Measurements from ENCODE around the gene DRICH1. TPM values are rescaled to one million over a fixed set of nuclear protein-coding genes. Genes with fewer than 3 reads are reported as not detected.
"Not testable (repeated sequence)": the region's sequence is repeated elsewhere in the genome, so short reads cannot be mapped to it uniquely, and the experiment has no call there.

The DRICH1 gene
- total RNA-seq, 1 experiment from 2014 or later: 0.18 TPM

GRCh38 chr22:23651676-23652075 lies 19.6 kb upstream of the DRICH1 start:
- no peak for DNase-seq (ENCODE audit: low read depth)

DNA sequence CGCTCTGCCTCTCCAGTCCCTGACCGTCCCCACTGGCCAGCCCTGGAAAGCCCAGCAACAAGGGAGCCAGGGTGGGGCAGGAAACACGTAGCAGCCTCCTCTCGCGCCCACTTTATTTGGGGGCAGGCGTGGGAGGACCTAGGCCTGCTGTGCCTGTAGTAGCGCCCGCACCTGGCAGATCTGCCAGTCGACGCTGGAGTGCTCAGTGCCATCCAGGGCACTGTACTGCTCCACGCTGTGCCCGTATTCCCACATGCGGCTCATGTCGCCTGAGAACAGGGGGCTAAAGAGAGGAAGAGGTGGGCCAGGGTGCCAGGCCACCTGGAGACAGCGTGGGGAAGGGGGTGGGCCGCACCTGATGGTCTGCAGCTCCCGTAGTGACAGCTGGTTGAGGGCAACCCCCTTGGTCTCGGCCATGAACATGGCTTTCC lies 17.0 kb upstream of the DRICH1 start:
- no peak for DNase-seq (ENCODE audit: low read depth)

DNA sequence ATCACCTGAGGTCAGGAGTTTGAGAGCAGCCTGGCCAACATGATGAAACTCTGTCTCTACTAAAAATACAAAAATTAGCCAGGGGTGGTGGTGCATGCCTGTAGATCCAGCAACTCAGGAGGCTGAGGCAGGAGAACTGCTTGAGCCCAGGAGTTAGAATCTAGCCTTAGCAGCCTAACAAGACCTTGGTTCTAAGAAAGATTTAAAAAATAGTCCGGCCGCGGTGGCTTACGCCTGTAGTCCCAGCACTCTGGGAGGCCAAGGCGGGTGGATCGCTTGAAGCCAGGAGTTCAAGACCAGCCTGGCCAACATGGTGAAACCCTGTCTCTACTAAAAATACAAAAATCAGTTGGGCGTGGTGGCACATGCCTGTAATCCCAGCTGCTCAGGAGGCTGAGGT lies 14.4 kb upstream of the DRICH1 start:
- DNase-seq (ENCODE audit: low read depth): not testable (repeated sequence)

DNA sequence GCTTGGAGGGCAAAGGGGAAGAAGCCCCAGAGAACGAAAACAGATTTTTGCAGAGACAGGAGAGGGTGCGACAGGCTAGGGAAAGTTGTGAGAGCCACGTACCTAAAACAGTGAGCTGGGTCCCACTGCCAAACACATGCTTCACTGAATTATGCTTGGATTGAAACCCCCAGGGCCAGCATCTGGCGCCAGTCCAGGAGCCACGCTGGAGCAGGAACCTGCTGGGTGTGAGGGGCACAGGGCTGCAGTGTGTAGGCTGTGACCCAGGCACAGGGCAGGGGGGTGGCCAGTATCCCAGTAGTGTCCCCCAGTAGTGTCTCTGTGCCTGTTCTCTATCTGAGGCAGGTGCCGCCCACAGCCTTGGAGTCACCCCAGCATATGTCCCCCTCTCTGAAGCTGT lies 8.1 kb upstream of the DRICH1 start:
- not testable (repeated sequence) for DNase-seq (ENCODE audit: low read depth)

DNA sequence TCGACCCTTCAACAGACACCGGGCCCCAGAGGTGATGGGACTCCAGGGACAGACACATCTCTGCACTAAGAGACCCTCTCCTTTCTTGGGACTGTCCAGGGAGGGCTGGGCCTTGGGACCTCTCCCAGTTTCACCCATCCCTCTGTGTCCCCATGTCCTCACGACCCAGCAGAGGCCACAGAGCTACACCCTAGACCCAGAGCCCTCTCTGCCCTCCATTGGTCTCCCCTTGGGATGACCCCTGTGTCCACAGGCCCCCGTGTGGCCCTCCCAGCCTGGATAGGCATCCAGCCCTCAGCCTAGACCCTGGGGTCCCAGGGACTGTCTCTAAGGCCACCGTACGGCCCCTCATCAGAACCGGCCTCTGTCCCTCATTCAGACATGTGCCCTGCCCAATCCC lies 7.5 kb upstream of the DRICH1 start:
- DNase-seq (ENCODE audit: low read depth): no peak

DNA sequence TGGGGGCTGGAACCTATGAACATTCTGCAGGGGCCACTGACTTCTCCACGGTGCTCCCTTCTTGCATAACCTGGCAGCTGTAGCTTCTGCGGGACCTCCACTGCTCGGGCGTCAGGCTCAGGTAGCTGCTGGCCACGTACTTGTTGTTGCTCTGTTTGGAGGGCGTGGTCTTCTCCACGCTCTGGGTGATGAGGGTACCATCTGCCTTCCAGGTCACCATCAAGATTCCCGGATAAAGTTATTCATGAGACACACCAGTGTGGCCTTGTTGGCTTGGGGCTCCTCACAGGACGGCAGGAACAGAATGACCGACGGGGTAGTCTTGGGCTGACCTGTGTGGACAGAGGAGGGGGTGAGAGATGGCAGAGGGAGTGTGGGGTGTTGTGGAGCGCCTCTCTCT lies 6.5 kb upstream of the DRICH1 start:
- no peak for DNase-seq (ENCODE audit: low read depth)

GRCh38 chr22:23635291-23635690 lies 3.2 kb upstream of the DRICH1 start:
- not testable (repeated sequence) for DNase-seq (ENCODE audit: low read depth)

- not testable (repeated sequence) for DNase-seq (ENCODE audit: low read depth)
Observed at GRCh38 chr22:23628056-23628743, 3.9 kb downstream of the DRICH1 start.

DNA sequence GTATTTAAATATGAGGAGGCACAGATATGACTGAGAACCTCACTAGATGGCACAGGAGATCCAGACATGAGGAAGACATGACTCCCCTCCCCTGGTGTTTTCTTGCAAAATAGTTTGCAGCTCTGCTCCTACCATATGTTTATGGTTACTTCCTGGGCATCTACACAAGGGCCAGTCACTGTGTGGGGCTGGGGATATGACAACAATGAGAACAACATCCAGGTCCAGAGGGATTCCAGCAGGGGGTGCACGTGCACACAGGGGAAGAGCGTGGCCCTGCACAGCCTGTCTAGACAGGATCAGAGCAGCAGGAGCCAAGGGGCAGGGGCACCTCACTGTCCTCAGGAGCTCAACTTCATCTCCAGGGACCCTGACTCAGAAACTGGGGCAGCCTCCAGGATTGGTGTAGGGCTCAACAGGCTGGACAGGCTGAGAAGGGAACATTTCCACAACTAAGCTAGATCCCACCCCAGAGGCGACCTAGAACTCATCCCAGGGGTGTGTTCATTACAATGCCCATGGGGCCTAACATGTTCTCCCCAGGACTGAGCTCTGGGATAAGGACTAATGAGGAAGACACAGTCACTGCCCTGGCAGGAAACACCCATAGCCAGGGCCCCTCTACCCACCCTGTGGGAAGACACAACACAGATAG lies 4.6 kb downstream of the DRICH1 start:
- peak; percentile 39 for DNase-seq (ENCODE audit: low read depth)

DNA sequence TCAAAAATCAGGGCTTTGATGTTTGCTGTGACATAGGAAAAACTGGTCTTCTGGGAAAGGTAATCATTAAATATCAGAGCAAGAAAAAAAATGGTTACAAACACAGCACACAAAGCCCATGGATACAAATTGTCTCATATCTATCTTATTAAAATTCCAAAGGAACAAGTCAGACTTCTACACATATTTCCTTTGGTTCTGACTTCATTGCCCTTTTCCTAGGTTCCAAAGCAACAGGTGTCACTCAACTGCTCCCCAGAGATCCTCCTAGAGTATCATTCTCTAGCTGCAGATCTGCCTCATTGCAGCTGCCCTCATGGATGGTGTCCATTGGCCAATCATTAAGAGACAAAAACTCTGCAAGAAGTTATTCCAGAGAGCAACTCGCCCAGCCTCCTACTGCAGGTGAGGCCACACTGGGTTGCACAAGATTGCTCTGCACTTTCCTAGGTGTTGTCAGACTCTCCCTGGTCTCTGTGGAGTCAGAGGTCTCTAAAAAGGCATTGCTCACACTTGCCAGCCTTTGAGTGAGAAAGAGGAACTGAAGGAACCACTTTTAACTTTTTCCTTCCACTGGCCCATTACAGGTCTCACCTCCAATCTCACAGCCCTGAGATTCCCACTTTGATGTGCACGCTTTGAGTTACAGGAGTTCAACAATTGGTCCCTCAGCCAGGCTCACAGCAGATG lies 5.7 kb downstream of the DRICH1 start:
- no peak for DNase-seq (ENCODE audit: low read depth)

DNA sequence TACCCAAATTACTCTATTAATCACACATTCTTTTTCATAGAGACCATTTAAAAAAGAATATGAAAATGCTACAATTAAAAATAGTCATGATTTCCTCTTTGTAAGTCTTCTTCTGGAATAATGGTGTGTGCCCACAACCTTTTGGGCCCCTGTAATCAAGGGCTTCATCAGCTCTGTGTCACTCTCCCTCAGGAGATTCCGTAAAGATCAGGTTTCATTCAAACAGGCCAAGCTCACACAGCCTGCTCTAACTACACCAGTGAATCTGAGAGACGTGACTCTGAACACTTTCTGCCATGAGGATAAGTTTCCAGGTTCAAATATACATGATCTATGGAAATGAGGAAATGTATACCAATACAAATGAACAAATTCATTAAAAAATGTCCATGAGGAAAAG lies 9.5 kb downstream of the DRICH1 start:
- no peak for DNase-seq (ENCODE audit: low read depth)

DNA sequence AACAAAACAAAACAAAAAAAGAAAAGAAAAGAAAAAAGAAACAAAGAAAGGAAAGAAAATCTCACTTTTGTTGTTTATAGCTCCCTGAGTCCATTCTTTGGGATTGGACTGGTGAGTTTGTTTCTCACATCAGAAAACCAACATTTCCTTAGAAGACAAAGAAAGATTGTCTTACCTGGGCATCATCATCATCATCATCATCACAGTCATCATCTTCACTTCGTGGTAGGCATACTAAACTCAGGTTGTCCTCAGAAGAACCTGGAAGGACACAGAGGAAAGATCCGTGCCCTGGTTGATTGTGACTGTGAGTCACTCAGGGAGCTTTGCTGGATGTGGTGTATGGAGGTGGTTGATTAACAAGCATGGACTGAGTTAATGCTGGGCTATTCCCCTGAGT lies 10.2 kb downstream of the DRICH1 start:
- DNase-seq (ENCODE audit: low read depth): not testable (repeated sequence)

- no peak for DNase-seq (ENCODE audit: low read depth)
Observed at GRCh38 chr22:23621082-23621780, 10.9 kb downstream of the DRICH1 start.

GRCh38 chr22:23613193-23613972 lies 18.7 kb downstream of the DRICH1 start:
- DNase-seq (ENCODE audit: low read depth): no peak

DNA sequence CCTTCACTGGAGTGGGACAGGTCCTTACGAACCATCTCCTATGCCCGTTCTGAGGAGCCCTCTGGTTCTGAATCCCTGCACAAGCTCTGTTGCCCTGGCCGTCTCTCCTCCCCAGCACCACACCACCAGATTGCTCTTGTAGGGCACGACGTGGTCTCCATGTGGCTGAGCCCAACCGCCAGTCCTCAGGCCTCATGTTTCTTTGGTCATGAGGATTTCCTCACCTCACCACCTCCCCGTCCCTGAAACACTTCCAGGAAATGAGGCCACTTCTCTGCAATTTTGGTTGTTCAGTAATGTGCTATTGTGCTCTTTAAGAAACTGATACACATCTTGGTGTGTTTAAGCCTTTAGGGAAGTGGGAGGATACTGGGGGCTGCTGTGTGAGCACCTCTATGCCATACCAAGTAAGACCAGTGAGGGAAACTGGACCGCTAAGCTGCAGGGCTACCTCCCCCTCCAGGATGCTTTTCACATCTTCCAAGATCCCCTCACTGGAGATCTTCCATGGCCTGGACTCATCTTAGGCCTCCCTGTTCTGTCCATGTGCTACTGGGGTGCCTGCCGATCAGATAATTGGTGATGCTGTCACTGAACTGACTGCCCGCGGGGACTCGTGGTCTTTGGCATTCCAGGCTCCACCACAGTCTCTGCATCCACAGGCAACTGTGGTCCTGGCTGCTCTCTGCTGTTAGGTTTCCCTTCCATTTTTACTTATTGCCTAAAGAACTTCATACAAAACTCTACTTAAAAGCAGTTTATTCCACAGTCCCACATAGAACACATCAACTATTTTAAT lies 21.9 kb downstream of the DRICH1 start:
- DNase-seq (ENCODE audit: low read depth): no peak

DNA sequence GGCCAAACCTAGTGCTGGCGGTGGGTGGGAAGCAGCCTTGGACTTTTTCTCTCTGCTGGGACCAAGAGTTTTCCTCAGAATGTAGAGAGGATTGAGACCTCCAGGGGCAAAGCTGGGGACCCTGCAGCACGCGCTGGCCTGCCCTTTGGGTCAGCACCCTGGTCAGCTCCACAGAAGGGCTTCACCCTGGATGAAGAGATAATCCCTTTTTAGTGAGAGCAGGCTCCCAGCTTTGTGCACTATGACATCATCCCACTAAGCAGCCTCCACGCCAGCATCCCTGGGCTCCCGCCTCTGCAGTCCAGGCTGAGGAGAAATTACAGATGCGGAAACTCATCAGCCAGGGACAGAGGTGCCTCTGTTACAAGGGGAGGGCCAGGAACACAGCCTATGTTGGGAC lies 23.5 kb downstream of the DRICH1 start:
- DNase-seq (ENCODE audit: low read depth): peak; percentile 18

- no peak for DNase-seq (ENCODE audit: low read depth)
Observed at GRCh38 chr22:23606204-23607131, 25.7 kb downstream of the DRICH1 start.

DNA sequence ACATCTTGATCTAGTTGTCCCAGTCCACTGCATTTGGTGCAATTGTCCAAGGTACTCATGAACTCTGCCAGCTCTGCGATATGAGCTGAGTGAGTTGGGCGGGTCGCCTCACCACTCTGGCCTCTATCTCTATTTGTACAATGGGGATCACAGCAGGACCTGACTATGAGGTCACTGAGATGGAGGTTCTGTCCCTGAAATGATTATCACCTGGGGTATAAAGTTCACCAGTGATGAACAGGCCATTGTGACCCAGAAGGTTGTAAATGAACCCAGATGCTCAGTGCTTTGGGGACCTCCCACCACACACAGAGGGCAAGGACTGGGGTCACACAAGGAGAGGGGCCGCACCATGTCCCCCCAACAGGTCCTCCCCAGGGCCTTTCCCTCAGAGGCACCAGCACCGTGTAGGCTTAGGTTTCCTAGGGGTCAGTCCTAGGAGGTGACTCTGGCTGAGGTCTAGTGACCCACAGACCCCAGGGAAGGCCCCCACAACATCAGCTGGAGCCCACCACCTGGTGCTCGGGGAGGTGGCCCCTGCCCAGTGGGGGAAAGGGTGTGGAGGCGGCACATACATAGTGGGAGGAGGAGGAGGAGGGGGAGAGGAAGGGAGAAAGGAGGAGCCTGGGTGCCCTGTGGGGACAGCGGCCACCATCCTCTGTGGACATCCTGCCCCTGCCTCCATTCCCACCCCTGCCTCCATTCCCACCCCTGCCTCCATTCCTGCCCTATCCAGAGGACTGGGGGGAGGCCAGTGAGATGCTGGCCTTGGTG lies 27.0 kb downstream of the DRICH1 start:
- DNase-seq (ENCODE audit: low read depth): no peak
